Adipocyte (in vitro differentiated cells): Measurements from ENCODE around the gene ZBTB7C.

Experiments used
- DNase-seq: peaks from one replicate; pipeline ENCODE4 v3.0.0-alpha.2; 2015; ENCODE audit warnings: low read depth
- H3K27me3 ChIP-seq: replicated peaks from 2 replicates; pipeline ENCODE4 v1.7.0; 2013; ENCODE audit warnings: mild to moderate bottlenecking, low read length, moderate library complexity; ENCODE audit not compliant: control insufficient read depth, insufficient read depth
- H3K36me3 ChIP-seq: 2 replicates; pipeline ENCODE4 v1.7.0; 2013; ENCODE audit warnings: low read length, mild to moderate bottlenecking, moderate library complexity; ENCODE audit not compliant: control insufficient read depth, insufficient read depth, severe bottlenecking
- H3K4me1 ChIP-seq: 2 replicates; pipeline ENCODE4 v1.7.0; 2013; ENCODE audit warnings: mild to moderate bottlenecking, low read length, moderate library complexity; ENCODE audit not compliant: control insufficient read depth, insufficient read depth
- H3K4me3 ChIP-seq: 2 replicates; pipeline ENCODE4 v1.7.0; 2013; ENCODE audit warnings: mild to moderate bottlenecking, low read length, moderate library complexity
- H3K9ac ChIP-seq: 2 replicates; pipeline ENCODE4 v1.7.0; 2013; ENCODE audit warnings: mild to moderate bottlenecking, low read length, moderate library complexity
- H3K9me3 ChIP-seq: 2 replicates; pipeline ENCODE4 v1.7.0; 2013; ENCODE audit warnings: mild to moderate bottlenecking, low read length, moderate library complexity; ENCODE audit not compliant: control insufficient read depth

Gene ZBTB7C

DNA sequence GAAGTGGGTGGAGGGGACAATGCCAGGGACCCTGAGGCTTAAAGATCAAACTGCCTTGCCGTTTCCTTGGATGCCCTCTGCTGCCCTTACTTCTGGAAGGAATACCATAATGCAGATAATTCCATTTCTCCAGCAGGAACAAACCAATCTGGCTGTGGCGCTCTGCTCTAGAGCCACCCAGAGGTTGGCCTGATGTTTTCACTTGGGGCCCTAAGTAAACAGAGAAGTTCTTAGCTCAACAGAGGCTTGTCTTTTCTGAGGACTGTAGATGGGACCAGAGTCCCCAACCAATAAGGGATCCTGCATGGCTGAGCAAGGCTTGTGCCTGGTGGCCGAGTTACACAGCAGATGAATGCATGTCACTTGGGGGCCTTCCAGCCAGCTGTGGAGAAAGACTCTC is 230.2 kb downstream of the ZBTB7C start:
- no peak for DNase-seq
- H3K4me1 ChIP-seq: peaks cover 2% of the 10 kb centered on the region
- H3K4me3 ChIP-seq: no peak overlapping the region
- no peaks in the 10 kb centered on the region for H3K9me3 ChIP-seq
- no peak overlapping the region for H3K9ac ChIP-seq
- peaks cover 3% of the 10 kb centered on the region for H3K27me3 ChIP-seq
- no peaks in the 10 kb centered on the region for H3K36me3 ChIP-seq

DNA sequence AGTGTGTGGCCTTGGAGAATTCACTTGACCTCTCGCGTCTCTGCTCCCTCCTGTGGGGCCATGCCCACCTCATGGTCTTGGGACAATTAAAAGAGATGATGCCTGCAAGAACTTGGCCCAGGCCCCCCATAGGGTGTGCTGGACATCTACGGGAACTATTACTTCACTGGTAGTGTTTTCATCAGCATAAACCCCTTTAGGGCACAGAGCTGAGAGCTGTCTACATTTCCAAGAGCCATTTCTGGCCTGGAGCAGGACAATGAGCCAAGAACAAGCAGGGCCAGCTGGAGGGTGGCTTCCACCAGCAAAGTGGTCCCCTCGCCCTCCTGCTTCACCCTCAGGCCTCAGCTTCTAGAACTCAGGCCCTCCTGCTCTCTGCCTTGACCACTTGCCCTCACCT is 232.3 kb downstream of the ZBTB7C start:
- H3K4me3 ChIP-seq: no peak overlapping the region
- no peak overlapping the region for H3K9ac ChIP-seq
- DNase-seq: no peak
- H3K27me3 ChIP-seq: peaks cover 3% of the 10 kb centered on the region
- H3K4me1 ChIP-seq: no peaks in the 10 kb centered on the region
- H3K9me3 ChIP-seq: no peaks in the 10 kb centered on the region
- H3K36me3 ChIP-seq: no peaks in the 10 kb centered on the region

DNA sequence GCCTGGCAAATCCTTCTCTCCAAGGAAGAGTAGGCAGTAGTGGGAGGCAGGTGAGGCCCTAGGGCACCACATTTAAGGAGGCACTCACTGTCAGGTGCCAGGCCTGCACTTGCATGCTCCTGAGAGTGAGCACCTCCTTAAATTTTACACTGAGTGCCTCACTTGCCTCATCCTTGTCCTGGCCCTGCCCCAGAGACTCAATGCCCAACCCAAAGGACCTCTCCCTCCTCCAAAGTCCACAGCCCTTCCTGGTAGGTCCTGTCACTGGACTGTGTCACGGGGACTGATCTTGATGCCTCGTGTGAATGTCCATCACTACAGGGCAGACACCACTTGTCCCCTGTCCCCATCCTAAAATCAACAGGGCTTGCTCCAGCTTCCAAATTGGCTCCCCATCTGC is 235.6 kb downstream of the ZBTB7C start:
- no peaks in the 10 kb centered on the region for H3K4me1 ChIP-seq
- H3K9ac ChIP-seq: no peak overlapping the region
- H3K36me3 ChIP-seq: no peaks in the 10 kb centered on the region
- no peak overlapping the region for H3K4me3 ChIP-seq
- H3K27me3 ChIP-seq: peaks cover 5% of the 10 kb centered on the region
- no peak for DNase-seq
- no peaks in the 10 kb centered on the region for H3K9me3 ChIP-seq

DNA sequence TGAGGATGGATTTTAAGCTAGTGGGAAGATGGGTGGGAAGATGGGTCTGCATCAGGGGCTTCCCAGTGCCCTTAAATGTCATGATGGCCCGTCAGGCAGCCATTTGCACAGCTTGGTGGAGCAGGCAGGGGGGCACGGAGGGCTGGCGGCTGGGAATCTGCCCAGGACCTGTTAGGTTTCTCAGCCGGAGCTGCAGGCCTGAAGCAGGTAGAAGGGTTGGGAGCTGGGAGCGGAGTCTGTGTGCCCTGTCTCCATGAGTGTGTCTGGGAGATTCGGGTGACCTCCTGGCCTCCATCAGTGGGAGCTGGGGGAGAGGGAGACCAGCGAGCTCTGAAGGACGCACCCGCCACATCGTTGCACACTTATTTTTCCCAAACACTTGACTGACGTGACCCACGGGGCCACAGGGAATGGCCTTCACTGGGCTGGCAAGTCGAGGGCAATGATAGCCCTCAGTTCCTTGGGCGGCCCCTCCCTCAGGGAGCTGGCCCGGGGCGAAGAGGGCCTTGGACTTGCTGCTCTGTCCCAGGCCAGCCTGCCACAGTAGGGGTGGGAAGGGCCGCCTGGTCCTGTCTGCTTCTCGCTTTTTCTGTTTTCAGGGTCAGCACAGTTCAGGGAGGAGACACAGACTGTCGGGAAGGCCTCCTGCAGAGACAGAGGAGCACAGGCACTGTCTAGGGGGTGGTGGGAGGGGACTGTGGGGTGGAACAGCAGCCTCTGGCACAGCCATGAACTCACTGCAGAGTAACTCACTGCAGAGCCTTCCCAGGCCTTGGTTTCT is 236.8 kb downstream of the ZBTB7C start:
- Histone ChIP-seq H3K9me3 (no peaks in the 10 kb centered on the region), H3K27me3 (peaks cover 5% of the 10 kb centered on the region), H3K4me1 (no peaks in the 10 kb centered on the region), H3K36me3 (no peaks in the 10 kb centered on the region), H3K4me3 (no peak overlapping the region), H3K9ac (no peak overlapping the region)
- no peak for DNase-seq

DNA sequence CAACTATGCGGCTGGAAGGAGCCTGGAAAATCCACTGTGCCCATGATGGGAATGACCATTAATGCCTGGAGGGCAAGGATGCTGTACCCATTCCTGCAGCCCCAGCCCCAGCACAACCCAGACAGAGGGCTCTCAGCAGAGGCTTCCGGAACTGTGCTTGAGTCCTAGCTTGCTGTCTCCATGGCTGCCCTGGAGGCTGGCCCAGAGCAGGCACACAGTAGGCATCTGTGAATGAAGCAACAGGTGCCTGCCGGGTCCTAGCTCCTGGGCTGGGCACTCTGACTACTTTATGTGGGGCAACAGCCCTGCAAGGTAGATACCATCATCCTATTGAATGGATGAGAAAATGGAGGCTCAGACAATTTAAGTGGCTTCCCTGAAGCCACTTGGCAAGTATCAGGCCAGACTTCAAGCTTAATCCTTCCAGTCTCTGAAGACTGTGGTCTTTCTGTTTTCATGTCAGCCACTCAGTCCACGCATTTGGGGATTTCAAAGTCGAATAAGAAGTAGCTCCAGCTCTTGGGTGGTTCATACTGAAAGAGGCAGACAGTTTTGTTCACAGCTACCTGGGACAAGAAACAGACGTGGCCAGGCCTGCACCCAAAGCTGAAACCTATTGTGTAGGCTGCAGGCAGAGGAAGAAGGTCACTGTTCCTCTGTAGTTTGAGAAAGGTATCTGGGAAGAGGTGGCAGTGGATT is 237.5 kb downstream of the ZBTB7C start:
- H3K9ac ChIP-seq: no peak overlapping the region
- no peak for DNase-seq
- H3K27me3 ChIP-seq: peaks cover 5% of the 10 kb centered on the region
- no peaks in the 10 kb centered on the region for H3K9me3 ChIP-seq
- no peaks in the 10 kb centered on the region for H3K4me1 ChIP-seq
- no peaks in the 10 kb centered on the region for H3K36me3 ChIP-seq
- H3K4me3 ChIP-seq: no peak overlapping the region

DNA sequence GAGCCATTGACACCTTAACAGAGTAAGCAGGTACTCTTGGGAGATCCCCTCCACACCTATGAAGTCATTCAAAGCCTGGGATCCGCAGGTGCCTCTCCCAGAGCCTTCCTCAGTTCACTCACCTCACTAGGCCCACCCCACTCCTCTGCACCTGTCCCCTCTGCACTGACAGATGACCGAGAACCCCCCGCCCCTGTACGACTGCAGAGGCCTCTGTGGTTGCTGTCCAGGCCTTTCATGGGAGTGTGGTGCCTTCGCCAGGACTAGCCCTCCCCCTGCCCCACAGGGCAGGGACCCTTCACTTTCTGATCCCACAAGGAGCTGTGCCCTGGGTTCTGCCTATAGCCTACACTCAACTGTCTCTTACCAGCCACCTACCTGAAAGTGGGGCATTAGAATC is 238.5 kb downstream of the ZBTB7C start:
- Histone ChIP-seq H3K9ac (no peak overlapping the region), H3K4me1 (no peaks in the 10 kb centered on the region)

DNA sequence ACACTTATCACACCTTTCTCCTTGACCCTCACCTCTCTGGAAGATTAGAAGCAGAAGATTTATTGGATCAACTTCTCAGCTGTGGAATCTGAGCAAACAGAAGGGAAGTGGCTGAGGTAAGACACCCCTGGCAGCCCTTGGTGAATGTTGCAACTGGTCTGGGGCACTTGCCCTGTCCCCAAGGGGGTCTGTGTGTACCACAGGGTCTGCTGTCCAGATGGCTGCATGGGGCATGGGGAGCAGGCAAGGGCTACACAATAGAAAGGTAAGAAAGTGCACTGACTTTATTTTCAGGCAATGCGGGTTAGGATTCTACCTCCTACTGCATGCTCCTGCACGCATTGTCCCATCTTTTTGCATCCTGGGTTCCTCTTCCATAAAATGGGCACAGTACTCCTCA is 240.3 kb downstream of the ZBTB7C start:
- no peaks in the 10 kb centered on the region for H3K9me3 ChIP-seq
- H3K4me3 ChIP-seq: no peak overlapping the region
- DNase-seq: no peak
- no peaks in the 10 kb centered on the region for H3K36me3 ChIP-seq
- H3K9ac ChIP-seq: no peak overlapping the region
- no peaks in the 10 kb centered on the region for H3K4me1 ChIP-seq
- H3K27me3 ChIP-seq: peaks cover 5% of the 10 kb centered on the region

More for the DNA sequence above, 238.5 kb downstream of the ZBTB7C start:
- Histone ChIP-seq H3K27me3 (peaks cover 5% of the 10 kb centered on the region), H3K36me3 (no peaks in the 10 kb centered on the region), H3K4me3 (no peak overlapping the region), H3K9me3 (no peaks in the 10 kb centered on the region)
- DNase-seq: no peak

DNA sequence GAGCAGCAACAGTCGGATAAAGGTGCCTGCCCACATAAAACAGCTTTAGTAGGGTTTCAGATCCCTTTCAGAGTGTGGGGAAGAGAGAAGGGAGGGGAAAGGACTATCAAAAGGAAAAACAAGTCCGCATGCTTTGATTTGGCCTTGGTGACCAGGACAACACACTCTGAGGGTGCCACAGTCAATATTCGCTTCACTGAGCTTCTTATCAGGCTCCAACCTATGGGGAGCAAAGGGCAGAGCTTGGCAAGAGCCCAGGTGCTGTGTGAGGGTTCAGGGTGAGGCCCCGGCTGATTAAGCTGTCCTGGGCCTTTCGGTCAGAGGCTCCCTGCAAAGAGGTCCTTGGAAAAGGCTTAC is 241.3 kb downstream of the ZBTB7C start:
- H3K36me3 ChIP-seq: no peaks in the 10 kb centered on the region
- no peak overlapping the region for H3K4me3 ChIP-seq
- H3K4me1 ChIP-seq: no peaks in the 10 kb centered on the region
- peaks cover 5% of the 10 kb centered on the region for H3K27me3 ChIP-seq
- H3K9me3 ChIP-seq: no peaks in the 10 kb centered on the region
- no peak for DNase-seq
- no peak overlapping the region for H3K9ac ChIP-seq

DNA sequence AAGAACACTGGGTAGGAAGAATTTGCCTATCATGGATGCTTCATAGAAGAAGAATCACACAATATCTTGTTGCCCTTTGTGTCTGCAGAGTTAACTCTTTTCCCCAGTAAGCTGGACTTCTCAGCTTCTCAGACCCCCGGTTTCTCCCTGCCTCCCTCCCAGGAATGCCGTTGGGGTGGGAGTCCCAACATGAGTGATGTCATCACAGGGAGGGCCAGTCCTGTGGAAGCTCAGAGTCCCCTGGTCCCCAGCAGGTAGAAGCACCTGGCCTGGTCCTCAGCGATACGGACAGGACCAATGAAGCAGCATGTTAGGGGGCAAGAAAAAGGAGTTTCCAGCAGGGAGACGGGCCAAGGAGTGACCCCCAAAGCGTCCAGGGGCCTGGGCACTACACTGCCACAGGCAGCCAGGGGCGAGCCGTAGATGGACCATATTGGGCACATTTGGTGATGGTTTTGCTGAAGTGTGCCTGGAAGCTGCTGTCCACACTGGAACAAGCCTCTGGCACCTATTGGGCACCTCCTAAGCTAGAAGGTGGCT is 242.8 kb downstream of the ZBTB7C start:
- no peak for DNase-seq
- Histone ChIP-seq H3K4me3 (no peak overlapping the region), H3K9ac (no peak overlapping the region), H3K36me3 (no peaks in the 10 kb centered on the region), H3K4me1 (peaks cover 3% of the 10 kb centered on the region), H3K9me3 (no peaks in the 10 kb centered on the region), H3K27me3 (peaks cover 5% of the 10 kb centered on the region)

DNA sequence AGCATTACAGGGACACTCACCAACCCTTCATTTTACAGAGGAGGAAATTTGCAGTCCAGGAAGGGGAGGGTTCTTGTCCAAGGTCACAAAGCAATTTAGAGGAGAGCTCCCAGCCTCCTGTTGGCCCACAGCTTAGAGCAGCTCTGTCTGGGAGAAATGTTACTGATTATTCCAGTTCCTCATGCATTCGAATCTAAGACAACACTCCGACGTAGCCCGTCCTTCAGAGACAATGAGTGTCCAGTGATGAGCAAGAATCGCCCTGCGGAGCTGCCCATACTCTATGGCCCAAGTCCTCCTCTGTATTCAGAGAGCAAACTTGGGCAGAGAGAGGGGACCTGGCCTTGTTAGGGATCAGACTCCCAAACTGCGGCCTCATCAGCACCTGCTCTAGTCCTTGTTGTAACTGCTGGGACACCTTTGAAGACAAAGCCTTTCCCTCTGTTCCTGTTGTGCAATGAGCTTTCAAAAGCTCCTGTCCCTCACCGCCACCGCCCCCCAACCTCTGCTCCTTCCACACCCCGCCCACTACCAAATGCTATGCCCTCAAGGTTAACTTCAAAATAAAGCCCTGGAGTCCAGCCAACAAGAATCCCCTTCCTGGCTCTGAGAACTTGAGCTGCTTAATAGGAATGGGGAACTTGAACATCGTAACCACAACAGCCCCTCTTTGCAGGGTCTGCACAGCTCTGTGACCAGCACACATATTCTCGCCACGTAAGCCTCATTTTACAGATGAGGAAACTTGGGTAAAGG is 243.9 kb downstream of the ZBTB7C start:
- Histone ChIP-seq H3K4me3 (no peak overlapping the region), H3K27me3 (peaks cover 5% of the 10 kb centered on the region), H3K4me1 (peaks cover 7% of the 10 kb centered on the region), H3K36me3 (no peaks in the 10 kb centered on the region), H3K9ac (no peak overlapping the region), H3K9me3 (no peaks in the 10 kb centered on the region)
- DNase-seq: no peak

DNA sequence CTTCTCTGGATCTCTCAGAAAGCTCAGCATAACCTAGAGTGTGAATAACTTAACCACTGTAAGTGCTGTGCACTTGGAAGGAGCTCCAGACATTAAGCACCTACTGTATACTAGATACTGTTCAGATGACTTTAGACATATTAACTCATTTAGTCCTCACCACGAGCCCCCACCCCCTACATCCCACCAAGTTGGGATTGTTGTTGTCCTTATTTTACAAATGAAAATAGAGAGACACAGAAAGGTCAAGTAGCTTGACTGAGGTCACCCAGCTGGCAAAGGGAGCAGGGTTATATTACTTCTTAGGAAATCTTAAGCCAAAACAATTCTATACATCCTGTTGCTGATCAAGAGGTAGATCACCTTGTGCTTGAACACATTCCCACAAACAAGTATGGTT is 244.5 kb downstream of the ZBTB7C start:
- DNase-seq: no peak
- Histone ChIP-seq H3K4me1 (peaks cover 7% of the 10 kb centered on the region), H3K36me3 (no peaks in the 10 kb centered on the region), H3K4me3 (no peak overlapping the region), H3K9me3 (no peaks in the 10 kb centered on the region), H3K9ac (no peak overlapping the region), H3K27me3 (peaks cover 5% of the 10 kb centered on the region)
